GM06990 (cell line): ENCODE measurements around the gene CAPN3.

Experiments
- DNase-seq: peaks from one replicate; pipeline ENCODE4 v3.0.0-alpha.2; 2011; ENCODE audit not compliant: insufficient read length; ENCODE audit errors: extremely low read depth
- H3K27me3 ChIP-seq: replicated peaks from 2 replicates; pipeline ENCODE4 v1.6.0; 2011; ENCODE audit warnings: low read length; ENCODE audit not compliant: control insufficient read depth, insufficient read depth
- H3K36me3 ChIP-seq: 2 replicates; pipeline ENCODE4 v1.5.1; 2011; ENCODE audit warnings: low read length; ENCODE audit not compliant: control insufficient read depth, insufficient read depth
- H3K4me3 ChIP-seq: replicated peaks from 2 replicates; pipeline ENCODE4 v1.5.1; 2011; ENCODE audit warnings: low read depth, mild to moderate bottlenecking, control low read depth, low read length
- TF ChIP-seq, protein P1 (sequence below): IDR thresholded peaks from 2 replicates; pipeline ENCODE4 v1.5.1; 2011; ENCODE audit warnings: low read length, control low read depth, mild to moderate bottlenecking, inconsistent platforms; ENCODE audit not compliant: insufficient read depth, poor library complexity, severe bottlenecking

The CAPN3 gene

DNA sequence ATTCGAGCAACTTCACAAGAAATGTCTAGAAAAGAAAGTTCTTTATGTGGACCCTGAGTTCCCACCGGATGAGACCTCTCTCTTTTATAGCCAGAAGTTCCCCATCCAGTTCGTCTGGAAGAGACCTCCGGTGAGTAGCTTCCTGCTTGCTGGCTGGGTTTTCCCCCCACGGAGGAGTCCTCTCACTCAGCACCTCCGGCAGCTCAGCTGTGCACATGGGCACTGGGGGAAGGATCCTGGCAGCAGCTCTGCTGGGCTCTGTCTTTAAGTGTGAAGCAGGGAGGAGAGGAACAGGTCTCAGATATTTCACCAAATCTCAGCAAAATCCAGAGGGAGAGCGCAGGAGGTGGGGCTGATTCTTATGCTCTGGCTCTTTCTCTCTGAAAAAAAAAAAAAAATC, 684 bp downstream of the CAPN3 start:
- H3K27me3 ChIP-seq: no peaks in the 10 kb centered on the region
- DNase-seq: no peak
- no peak overlapping the region for H3K4me3 ChIP-seq
- H3K36me3 ChIP-seq: no peaks in the 10 kb centered on the region; the same call in none of the 2 replicates
- TF ChIP-seq, protein P1, sequence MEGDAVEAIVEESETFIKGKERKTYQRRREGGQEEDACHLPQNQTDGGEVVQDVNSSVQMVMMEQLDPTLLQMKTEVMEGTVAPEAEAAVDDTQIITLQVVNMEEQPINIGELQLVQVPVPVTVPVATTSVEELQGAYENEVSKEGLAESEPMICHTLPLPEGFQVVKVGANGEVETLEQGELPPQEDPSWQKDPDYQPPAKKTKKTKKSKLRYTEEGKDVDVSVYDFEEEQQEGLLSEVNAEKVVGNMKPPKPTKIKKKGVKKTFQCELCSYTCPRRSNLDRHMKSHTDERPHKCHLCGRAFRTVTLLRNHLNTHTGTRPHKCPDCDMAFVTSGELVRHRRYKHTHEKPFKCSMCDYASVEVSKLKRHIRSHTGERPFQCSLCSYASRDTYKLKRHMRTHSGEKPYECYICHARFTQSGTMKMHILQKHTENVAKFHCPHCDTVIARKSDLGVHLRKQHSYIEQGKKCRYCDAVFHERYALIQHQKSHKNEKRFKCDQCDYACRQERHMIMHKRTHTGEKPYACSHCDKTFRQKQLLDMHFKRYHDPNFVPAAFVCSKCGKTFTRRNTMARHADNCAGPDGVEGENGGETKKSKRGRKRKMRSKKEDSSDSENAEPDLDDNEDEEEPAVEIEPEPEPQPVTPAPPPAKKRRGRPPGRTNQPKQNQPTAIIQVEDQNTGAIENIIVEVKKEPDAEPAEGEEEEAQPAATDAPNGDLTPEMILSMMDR: no peak

DNA sequence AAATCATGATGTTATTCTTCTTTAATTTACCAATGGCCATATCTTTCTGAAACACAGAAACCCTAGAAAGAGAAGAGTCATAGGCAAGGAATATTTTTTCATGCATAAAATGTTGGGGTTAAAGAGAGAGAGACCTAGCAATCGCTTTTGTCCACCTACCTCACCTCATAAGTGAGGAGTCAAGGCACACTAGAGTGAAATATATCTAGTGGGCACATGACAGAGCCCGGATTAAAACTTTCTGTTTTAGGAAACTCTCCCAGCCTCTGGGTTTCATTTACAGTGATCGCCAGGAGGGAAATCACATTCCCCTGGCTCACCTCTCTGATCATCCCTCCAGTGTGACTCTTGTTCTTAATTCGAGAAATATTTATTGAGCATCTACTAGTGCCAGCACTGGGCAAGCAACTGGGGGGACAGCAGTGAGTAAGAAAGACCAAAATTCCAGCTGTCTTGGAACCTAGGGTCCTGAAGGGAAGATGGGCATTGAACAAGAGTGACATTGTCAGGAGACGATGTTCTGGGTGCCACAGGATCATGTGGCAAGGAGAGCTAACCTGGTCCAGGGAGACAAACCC, 1.3 kb downstream of the CAPN3 start:
- H3K4me3 ChIP-seq: no peak overlapping the region
- no peaks in the 10 kb centered on the region; the same call in none of the 2 replicates for H3K36me3 ChIP-seq
- TF ChIP-seq, protein P1: no peak
- H3K27me3 ChIP-seq: no peaks in the 10 kb centered on the region
- DNase-seq: no peak

DNA sequence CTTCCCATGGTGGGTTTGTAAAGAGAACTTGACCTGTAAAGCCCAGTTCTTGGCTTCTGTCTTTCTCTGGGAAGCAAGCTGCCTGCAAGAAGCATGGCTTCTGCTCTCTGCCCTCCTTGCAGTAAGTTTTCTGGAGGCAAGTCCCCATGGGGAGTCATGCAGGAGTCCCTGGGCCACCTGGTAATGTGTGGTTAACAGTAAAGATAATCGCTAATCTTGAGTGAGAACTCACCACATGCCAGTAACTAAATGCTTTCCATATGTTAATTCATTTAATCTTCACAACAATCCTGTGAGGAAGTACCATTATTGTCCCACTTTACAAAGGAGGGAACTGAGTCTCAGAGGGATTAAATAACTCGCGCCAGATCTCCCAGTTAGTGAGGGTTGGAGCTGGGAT, 4.2 kb downstream of the CAPN3 start:
- H3K27me3 ChIP-seq: no peaks in the 10 kb centered on the region
- no peak for DNase-seq
- H3K4me3 ChIP-seq: no peak overlapping the region
- no peaks in the 10 kb centered on the region; the same call in 1 of the 2 replicates for H3K36me3 ChIP-seq
- TF ChIP-seq, protein P1: no peak

DNA sequence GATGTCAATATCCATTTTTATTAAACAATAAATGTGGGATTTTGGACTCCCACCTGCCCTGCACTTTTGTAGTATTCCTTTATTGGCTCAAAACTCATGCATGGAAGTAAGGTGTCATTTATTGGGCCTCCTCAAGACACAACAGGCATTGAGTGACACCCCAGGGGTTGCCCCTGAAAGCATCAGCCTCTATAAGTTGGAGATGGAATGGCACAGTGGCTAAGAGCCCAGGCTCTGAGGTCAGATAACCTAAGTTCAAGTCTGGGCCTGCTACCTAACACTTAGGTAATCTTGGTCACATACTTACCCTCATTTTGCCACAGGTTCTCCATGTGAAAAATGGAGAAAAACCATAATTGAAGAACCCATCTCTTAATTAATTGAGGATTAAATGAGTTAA, 4.6 kb downstream of the CAPN3 start:
- TF ChIP-seq, protein P1: no peak
- H3K36me3 ChIP-seq: no peaks in the 10 kb centered on the region; the same call in 1 of the 2 replicates
- no peaks in the 10 kb centered on the region for H3K27me3 ChIP-seq
- no peak overlapping the region for H3K4me3 ChIP-seq
- DNase-seq: no peak

DNA sequence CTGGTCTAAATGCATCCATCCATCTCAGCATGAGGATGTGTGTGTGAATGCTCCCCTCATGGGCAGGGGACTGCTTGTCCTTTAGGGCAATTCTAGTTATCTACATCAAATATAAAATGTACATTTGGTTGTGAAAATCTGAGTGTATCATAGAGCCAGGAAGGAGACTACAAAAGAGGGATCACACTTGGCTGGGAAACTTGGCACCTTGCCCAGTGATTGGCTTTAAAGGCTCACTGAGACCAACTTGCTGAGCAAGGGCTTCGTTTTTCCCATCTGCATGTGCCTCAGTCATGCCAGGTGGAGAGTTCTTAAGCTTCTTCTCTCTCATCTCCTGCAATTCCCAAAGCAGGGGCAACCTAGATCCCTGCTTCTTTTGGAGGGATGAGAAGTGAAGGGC, 5.2 kb downstream of the CAPN3 start:
- DNase-seq: no peak
- H3K4me3 ChIP-seq: no peak overlapping the region
- H3K27me3 ChIP-seq: no peaks in the 10 kb centered on the region
- no peaks in the 10 kb centered on the region; the same call in 1 of the 2 replicates for H3K36me3 ChIP-seq
- TF ChIP-seq, protein P1: no peak
